ENCODE results near the gene ANKRD33B.

DNA sequence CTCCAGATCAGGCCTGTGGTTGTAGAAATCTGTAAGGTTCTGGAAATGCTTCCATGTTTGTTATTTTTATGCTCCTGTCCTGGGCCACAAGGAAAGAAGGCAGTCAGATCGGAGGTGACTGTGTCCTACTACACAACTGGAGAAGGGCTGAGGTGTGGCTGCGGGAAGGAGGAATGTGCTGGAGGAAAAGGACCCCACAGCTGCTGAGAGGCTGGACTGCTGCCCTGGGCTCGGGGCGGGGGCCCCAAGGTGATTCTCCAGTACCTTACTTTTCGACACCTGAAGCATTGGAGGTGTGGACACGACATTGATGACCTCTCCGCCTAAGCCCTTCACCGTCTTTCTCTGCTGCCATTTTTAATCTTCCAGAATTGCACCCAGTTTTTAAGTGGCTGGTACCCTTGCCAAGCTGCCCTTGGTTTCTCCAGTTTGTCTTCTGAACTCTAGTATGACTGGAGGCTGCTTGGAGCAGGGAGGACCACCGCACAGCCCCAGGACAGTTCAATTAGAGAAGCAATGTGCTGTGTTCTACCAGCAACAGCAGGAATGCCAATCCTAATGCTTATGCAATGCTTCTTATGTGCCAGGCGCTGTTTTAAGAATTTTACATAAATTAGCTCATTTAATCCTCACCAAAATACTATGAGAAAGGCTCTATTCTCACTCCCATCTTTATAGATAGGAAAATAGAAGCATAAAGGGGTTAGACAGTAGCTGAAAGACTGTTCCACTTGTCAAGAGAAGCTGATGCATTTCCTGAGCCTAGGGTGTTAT is 13.5 kb upstream of the ANKRD33B start:
- TF ChIP-seq, protein P1, sequence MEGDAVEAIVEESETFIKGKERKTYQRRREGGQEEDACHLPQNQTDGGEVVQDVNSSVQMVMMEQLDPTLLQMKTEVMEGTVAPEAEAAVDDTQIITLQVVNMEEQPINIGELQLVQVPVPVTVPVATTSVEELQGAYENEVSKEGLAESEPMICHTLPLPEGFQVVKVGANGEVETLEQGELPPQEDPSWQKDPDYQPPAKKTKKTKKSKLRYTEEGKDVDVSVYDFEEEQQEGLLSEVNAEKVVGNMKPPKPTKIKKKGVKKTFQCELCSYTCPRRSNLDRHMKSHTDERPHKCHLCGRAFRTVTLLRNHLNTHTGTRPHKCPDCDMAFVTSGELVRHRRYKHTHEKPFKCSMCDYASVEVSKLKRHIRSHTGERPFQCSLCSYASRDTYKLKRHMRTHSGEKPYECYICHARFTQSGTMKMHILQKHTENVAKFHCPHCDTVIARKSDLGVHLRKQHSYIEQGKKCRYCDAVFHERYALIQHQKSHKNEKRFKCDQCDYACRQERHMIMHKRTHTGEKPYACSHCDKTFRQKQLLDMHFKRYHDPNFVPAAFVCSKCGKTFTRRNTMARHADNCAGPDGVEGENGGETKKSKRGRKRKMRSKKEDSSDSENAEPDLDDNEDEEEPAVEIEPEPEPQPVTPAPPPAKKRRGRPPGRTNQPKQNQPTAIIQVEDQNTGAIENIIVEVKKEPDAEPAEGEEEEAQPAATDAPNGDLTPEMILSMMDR (optimal IDR thresholded peaks at IDR 0.05 in 1 of 3, IDR thresholded peaks at IDR 0.05 in 1 of 3, conservative IDR thresholded peaks at IDR 0.05 in 1 of 3; ENCODE audit: extremely low read depth in 1 of 3, insufficient read depth in 2 of 3, low read length in 3 of 3), result no peak
- no peak for TF ChIP-seq EZH2 (IDR thresholded peaks at IDR 0.05; ENCODE audit: low read length)

Data from keratinocyte (primary cell).